Peyer's patch (tissue), 4 donors: Measurements from ENCODE around the gene TMEM106C. TPM values are rescaled to one million over a fixed set of nuclear protein-coding genes. Genes with fewer than 3 reads are reported as not detected.

ENCODE experiments used
- DNase-seq, 3 donors: peaks; one replicate each; pipeline ENCODE4 v3.0.0-alpha.2; 2017 to 2019
- H3K27ac ChIP-seq, 4 donors: fragments of 200-600 bp; sonication (generic); one replicate each; pipeline ENCODE4 v1.5.1; 2016 to 2019
- H3K27me3 ChIP-seq, 2 donors: fragments of 200-600 bp; sonication (generic); one replicate each; pipeline ENCODE4 v1.5.1; 2019
- H3K36me3 ChIP-seq, 3 donors: fragments of 200-600 bp; sonication (generic); one replicate each; pipeline ENCODE4 v1.5.1; 2016 to 2019
- H3K4me1 ChIP-seq, 4 donors: fragments of 200-600 bp; sonication (generic); one replicate each; pipeline ENCODE4 v1.5.1; 2016 to 2019
- H3K4me3 ChIP-seq, 4 donors: fragments of 200-600 bp; sonication (generic); 1 replicate in 3 of 4; 2 replicates in 1 of 4; pipeline ENCODE4 v1.5.1; 2016 to 2019; ENCODE audit warnings: mild to moderate bottlenecking in 1 of 4
- H3K9me3 ChIP-seq, 4 donors: fragments of 200-600 bp; sonication (generic); one replicate each; pipeline ENCODE4 v1.5.1; 2016 to 2019; ENCODE audit warnings: mild to moderate bottlenecking in 1 of 4
- CTCF ChIP-seq, 6 experiments: fragments of 450-650 bp in 4 of 6; fragments of 200-600 bp in 2 of 6; sonication (generic) in 1 of 6; IDR thresholded peaks; one replicate each; pipeline ENCODE4 v1.5.1; 2017 to 2019; ENCODE audit warnings: antibody characterized with exemption in 6 of 6, mild to moderate bottlenecking in 3 of 6, moderate library complexity in 1 of 6
- POLR2A ChIP-seq, 2 donors: fragments of 450-650 bp; IDR thresholded peaks; one replicate each; pipeline ENCODE4 v1.5.1; 2017; ENCODE audit warnings: antibody characterized with exemption in 2 of 2, mild to moderate bottlenecking in 2 of 2, moderate library complexity in 2 of 2
- total RNA-seq, 4 donors: library from RNA; depleted of rRNA; stranded (reverse); fragments of >200 nt; gene quantifications; one replicate each; pipeline ENCODE4 v1.1.0, GENCODE V29; 2016

Gene TMEM106C
- total RNA-seq, 4 donors from 2014 or later = 80.9 to 326 (median 241) TPM

GRCh38 chr12:47984331-47984801, 21.0 kb downstream of the TMEM106C start:
- Histone ChIP-seq H3K4me3 (no peak overlapping the region), H3K9me3 (no peaks in the 10 kb centered on the region), H3K4me1 (peaks cover 0 to 9% (median under 1%) of the 10 kb centered on the region in 4 donors), H3K36me3 (no peaks in the 10 kb centered on the region), H3K27ac (no peak overlapping the region), H3K27me3 (no peaks in the 10 kb centered on the region)
- no peak for TF ChIP-seq POLR2A (IDR thresholded peaks at IDR 0.05)
- no peak for TF ChIP-seq CTCF (IDR thresholded peaks at IDR 0.05)
- no peak for DNase-seq

GRCh38 chr12:47985596-47986290, 22.3 kb downstream of the TMEM106C start:
- H3K27ac ChIP-seq = no peak overlapping the region
- H3K36me3 ChIP-seq = no peaks in the 10 kb centered on the region
- H3K4me1 ChIP-seq = peaks cover 0 to 12% (median 10%) of the 10 kb centered on the region in 4 donors
- no peaks in the 10 kb centered on the region for H3K27me3 ChIP-seq
- TF ChIP-seq POLR2A (IDR thresholded peaks at IDR 0.05) = no peak
- TF ChIP-seq CTCF (IDR thresholded peaks at IDR 0.05) = no peak
- DNase-seq = no peak
- no peaks in the 10 kb centered on the region for H3K9me3 ChIP-seq
- H3K4me3 ChIP-seq = no peak overlapping the region

- H3K4me1 ChIP-seq = peaks cover 0 to 15% (median 10%) of the 10 kb centered on the region in 4 donors
- no peak overlapping the region for H3K4me3 ChIP-seq
- no peaks in the 10 kb centered on the region for H3K27me3 ChIP-seq
- no peak for TF ChIP-seq CTCF (IDR thresholded peaks at IDR 0.05)
- TF ChIP-seq POLR2A (IDR thresholded peaks at IDR 0.05) = no peak
- H3K36me3 ChIP-seq = no peaks in the 10 kb centered on the region
- DNase-seq = no peak
- no peak overlapping the region for H3K27ac ChIP-seq
- no peaks in the 10 kb centered on the region for H3K9me3 ChIP-seq
Observed at GRCh38 chr12:47986291-47986660, 22.9 kb downstream of the TMEM106C start.

GRCh38 chr12:47986832-47987231, 23.4 kb downstream of the TMEM106C start:
- Histone ChIP-seq H3K4me1 (peaks cover 0 to 15% (median 7%) of the 10 kb centered on the region in 4 donors), H3K4me3 (no peak overlapping the region), H3K27me3 (no peaks in the 10 kb centered on the region), H3K36me3 (no peaks in the 10 kb centered on the region), H3K27ac (no peak overlapping the region), H3K9me3 (no peaks in the 10 kb centered on the region)
- TF ChIP-seq CTCF (IDR thresholded peaks at IDR 0.05) (no peak), POLR2A (IDR thresholded peaks at IDR 0.05) (no peak)
- DNase-seq = peak in 1 of 3 donors; percentile 45

GRCh38 chr12:47987411-47988072, 24.1 kb downstream of the TMEM106C start:
- Histone ChIP-seq H3K27ac (no peak overlapping the region), H3K27me3 (no peaks in the 10 kb centered on the region), H3K4me3 (no peak overlapping the region), H3K36me3 (no peaks in the 10 kb centered on the region), H3K9me3 (no peaks in the 10 kb centered on the region), H3K4me1 (peaks cover 0 to 15% (median 6%) of the 10 kb centered on the region in 4 donors)
- DNase-seq = peak in 1 of 3 donors; percentile 36
- TF ChIP-seq POLR2A (IDR thresholded peaks at IDR 0.05) = no peak
- no peak for TF ChIP-seq CTCF (IDR thresholded peaks at IDR 0.05)
